Stimulated activated CD4-positive, alpha-beta T cell treated with anti-CD3 and anti-CD28 coated beads, Interleukin-15, amount 100 ng/mL, for 24 hours (primary cell): ENCODE measurements around the gene PM20D2.

Experiments used
- DNase-seq: peaks from one replicate; pipeline ENCODE4 v3.0.0-alpha.2; 2020

Gene PM20D2

GRCh38 chr6:89205819-89206218, 60.0 kb downstream of the PM20D2 start:
- DNase-seq, result no peak

- no peak for DNase-seq
Measured at GRCh38 chr6:89208551-89208950, 62.7 kb downstream of the PM20D2 start.

GRCh38 chr6:89209457-89209856, 63.6 kb downstream of the PM20D2 start:
- no peak for DNase-seq

- no peak for DNase-seq
Measured at GRCh38 chr6:89212472-89212871, 66.6 kb downstream of the PM20D2 start.

- no peak for DNase-seq
Measured at GRCh38 chr6:89214197-89214596, 68.3 kb downstream of the PM20D2 start.
